GM18520 (cell line): Measurements from ENCODE around the gene JAK1.
"Not testable (repeated sequence)": the region's sequence is repeated elsewhere in the genome, so short reads cannot be mapped to it uniquely, and the experiment has no call there.

Experiments used
- ATAC-seq: cut with Tn5 transposase; IDR thresholded peaks from one replicate; pipeline ENCODE4 v1.9.1; 2021; ENCODE audit not compliant: unreplicated experiment

Gene JAK1

GRCh38 chr1:64922336-64922735, 44.0 kb downstream of the JAK1 start:
- ATAC-seq: no peak

DNA sequence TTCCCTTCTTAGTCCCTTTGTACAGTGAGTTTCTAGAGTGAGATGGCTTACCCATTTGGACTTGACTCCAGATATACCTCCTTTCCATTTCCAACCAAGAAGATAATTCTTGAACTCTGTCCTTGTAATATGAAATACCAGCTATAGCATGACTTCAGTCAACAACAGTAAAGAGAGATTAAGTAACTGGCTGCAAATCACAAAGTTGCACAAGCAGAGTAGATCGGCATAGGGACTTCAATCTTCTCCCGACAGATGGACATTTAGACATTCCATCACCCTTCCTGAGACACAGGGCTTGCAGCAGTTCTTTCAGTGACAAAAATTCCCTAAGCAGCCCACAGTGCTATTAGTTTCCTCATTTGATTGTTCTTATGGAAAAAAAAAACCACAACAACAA, 44.6 kb downstream of the JAK1 start:
- ATAC-seq: no peak

DNA sequence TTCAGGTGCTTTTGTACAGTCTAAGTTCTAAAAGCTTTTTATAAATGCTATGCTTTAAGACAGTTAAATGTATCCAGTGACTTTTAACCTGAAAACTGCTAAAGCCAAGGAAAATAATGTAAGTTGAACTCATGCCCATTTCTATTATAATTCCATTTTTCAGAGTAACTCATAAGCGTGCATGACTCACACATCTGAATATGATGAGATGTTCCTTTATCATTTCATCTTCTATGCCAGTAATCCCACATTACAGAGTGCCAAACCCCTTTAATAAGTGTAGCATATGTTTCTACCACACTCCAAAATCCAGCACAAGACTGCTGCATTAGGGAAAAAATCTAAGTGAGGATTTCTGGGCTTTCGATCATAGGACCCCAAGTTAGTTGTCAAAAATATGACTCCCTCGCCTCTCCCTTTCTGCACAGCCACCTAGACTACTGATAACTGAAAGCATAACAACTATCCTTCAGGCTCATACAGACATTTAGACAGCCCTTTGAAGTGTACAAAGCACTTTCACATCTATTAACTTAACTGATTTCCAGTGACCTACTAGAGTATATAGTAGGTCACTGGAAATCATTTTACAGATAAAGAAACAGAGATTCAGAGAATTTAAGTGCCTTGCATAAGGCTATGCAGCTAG, 45.3 kb downstream of the JAK1 start:
- ATAC-seq: no peak

DNA sequence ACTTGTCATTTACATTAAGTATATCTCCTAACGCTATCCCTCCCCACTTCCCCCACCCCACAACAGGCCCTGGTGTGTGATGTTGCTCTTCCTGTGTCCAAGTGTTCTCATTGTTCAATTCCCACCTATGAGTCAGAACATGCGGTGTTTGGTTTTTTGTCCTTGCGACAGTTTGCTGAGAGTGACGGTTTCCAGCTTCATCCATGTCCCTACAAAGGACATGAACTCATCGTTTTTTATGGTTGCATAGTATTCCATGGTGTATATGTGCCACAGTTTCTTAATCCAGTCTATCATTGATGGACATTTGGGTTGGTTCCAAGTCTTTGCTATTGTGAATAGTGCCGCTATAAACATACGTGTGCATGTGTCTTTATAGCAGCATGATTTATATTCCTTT, 47.2 kb downstream of the JAK1 start:
- not testable (repeated sequence) for ATAC-seq

GRCh38 chr1:64917907-64918306, 48.4 kb downstream of the JAK1 start:
- no peak for ATAC-seq

- no peak for ATAC-seq
Observed at GRCh38 chr1:64917328-64917861, 49.0 kb downstream of the JAK1 start.

- no peak for ATAC-seq
Observed at GRCh38 chr1:64915381-64916274, 50.7 kb downstream of the JAK1 start.

- no peak for ATAC-seq
Observed at GRCh38 chr1:64913361-64914015, 52.9 kb downstream of the JAK1 start.

GRCh38 chr1:64912191-64912590, 54.2 kb downstream of the JAK1 start:
- ATAC-seq: no peak

GRCh38 chr1:64911326-64911725, 55.0 kb downstream of the JAK1 start:
- ATAC-seq: no peak

DNA sequence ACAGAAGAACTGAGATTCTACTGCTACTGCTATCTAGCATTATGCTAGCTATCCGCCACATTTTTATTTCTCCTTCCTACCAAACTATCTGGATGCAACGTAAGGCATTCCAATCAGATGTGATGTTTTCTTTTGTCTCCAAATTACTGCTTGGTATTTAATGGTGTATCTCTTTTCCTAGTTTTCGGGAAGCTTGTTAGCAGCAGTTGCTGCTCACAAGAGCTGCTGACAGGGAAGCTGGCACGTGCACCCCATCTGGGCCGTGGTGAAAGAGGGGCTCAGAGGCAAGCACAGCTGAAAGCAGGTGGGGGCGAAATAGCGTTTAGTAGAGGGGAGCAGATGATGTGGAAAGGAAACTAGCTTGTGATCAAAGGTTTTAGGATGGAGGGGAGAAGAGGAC, 57.3 kb downstream of the JAK1 start:
- ATAC-seq: no peak

DNA sequence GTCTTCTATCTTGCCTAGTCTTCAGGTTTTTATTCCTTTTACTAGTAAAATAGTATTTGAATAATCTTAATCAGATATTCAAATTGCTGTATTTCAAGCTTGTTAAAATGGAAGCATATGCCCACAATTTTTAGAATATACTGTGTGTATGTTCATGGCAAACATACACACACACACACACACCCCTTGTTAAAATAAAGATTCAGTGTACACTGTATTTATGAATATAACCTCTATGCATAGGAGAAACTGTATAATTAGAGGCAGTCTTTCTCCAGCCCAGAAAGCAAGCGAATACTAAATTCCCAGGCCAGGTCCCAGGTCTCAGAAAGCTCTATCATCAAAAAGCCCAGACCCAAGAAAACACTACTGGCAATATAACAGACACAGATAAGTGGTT, 57.8 kb downstream of the JAK1 start:
- no peak for ATAC-seq

- no peak for ATAC-seq
Observed at GRCh38 chr1:64906447-64906846, 59.9 kb downstream of the JAK1 start.

DNA sequence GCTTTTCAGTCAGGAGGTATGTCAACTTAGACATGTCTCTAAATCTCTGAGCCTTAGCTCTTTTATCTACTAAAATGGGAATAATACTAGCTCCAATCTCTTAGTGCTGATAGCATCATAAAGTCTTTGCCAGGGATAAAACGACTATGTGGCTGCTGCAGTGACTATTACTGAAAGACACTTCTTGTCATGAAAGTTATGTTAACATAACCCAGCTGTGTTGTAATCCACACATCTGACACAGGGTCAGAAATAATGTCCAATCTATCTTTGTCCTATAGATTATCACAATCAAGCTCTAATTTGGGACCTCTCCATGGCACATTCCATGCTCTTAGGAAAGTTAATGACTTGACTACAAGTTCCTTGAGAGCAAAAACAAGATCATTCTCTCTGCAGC, 62.8 kb downstream of the JAK1 start:
- no peak for ATAC-seq

- no peak for ATAC-seq
Observed at GRCh38 chr1:64901663-64902062, 64.7 kb downstream of the JAK1 start.

DNA sequence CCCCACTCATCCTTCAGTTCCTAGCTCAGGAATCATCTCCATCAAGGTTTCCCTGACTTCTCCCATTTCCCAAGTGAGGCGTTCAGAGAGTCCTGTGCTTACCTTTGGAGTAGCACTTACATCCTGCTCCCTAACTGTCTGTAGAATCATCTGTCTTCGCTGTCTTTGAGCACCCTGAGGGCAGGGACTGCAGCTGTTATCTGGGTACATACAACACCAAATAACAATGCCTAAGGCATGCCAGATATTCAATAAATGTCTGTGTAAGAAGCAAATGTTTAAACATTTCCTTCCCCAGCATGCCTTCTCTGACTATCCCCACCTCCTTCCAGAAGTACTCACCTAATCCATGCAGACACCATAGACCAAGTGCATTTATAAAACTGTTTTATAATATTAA, 65.4 kb downstream of the JAK1 start:
- ATAC-seq: no peak

DNA sequence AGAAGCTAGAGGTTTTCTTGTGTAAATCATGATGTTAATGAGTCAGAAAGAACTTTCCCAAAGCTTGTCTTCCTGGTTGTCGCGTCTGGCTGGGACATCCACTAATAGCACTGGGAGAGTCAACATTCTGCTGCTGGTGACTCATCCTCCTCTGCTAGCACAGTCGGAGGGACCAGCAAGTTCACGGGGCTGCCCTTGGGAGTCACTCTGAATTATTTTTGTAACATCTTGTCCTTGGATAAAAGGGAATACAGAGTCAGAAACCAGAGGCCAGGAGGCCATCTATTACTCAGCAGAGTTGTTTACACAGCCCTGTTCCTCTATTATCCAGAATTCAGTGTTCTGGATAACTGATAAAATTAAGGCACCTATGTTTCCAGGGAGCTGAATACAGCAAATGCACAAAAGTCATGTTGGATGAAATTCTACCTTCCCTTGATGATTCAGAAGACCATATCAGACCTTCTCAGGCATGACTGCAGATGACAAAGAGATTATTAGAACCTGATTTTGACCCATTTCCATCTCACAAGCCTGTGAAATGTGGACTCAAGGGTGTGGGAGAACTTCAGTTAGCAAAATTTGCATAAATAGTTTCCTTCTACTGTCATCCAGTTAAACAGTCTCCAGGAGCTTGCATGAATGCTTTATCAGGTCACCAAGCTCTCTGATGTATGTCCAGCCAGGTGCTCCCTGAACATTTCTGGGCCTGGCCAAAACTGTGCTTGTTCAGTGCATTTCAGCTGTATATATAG, 68.1 kb downstream of the JAK1 start:
- ATAC-seq: no peak

- no peak for ATAC-seq
Observed at GRCh38 chr1:64896551-64896950, 69.8 kb downstream of the JAK1 start.

DNA sequence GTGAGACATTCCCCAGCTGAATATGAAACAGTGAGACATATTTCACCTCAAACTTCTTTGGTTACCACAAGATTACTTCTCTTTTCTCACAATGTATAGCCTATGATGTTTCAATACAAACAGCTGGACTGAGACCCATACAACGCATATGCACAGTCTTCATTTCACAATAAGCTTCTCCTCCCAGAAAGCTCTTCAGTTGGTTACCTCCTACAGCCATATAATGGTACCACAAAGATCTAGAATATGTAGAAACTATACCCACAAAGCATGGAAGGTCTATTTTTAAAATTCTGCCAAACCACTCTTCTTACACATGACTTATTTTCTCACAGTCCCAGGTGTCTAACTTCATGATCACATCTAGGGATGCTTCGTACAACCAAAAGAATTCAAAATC, 70.8 kb downstream of the JAK1 start:
- peak; percentile 49 for ATAC-seq

GRCh38 chr1:64894438-64895196, 71.7 kb downstream of the JAK1 start:
- no peak for ATAC-seq
